Stimulated activated CD4-positive, alpha-beta T cell treated with anti-CD3 and anti-CD28 coated beads, Interleukin-12 subunit alpha, Interleukin-12 subunit beta, amount 100 ng/mL, for 48 hours (primary cell): ENCODE results near the gene ITGAE.
A peak's percentile ranks its signal among the peaks of the same experiment; 100 is the strongest.

Experiments
- DNase-seq, 3 donors: peaks; one replicate each; pipeline ENCODE4 v3.0.0-alpha.2; 2020; ENCODE audit warnings: low read depth in 2 of 3, low spot score in 1 of 3

The ITGAE gene

DNA sequence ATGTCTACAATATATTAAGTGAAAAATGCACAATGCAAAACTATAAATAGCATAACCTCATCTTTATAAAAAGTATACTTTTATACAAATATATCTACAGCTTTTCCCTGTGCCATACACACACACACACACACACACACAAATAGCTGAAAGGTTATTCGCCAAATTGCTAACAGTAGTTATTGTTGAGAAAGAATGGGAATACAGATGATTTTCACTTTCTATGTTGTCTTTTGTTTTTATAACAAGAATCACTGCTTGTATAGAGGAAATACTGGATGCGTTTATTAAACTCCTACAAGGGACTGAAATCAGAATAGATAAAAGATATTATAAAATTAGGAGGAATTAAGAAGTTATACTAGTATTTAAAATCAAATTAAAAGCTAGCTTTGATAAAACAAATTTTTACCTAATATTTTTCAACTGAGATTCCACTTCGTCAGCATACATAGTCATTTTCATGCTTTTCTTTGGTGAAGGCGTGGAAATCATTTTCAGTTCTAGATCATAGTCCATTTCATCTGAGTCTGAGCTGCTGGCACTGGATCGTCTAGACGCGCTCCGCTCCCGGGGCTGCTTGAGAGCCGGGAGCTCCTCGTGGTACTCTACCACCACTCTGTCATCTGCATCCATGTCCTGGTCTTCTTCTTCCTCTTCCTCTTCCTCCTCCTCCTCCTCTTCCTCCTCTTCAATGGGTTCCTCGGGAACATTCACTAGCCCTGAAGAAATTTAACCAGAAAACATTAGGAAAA, 17.0 kb upstream of the ITGAE start:
- no peak for DNase-seq

DNA sequence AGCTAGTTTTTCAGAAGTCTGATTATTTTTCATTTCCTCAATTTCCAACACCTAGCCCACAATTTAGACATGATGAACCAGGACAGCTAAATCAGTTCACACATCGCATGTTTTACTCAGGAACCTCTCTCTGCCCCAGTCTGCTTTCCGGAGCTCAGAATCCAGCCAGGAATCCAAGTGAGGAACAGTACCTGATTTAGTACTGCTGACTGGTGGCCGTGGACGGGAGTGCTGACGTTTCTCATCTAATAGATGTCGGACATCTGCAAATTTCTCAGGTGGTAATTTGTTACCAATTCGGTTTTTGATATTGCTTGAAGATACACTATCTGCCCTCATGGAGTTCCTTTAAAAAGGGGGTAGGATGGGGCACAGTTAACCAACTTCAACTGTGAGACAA, 14.9 kb upstream of the ITGAE start:
- DNase-seq: no peak

DNA sequence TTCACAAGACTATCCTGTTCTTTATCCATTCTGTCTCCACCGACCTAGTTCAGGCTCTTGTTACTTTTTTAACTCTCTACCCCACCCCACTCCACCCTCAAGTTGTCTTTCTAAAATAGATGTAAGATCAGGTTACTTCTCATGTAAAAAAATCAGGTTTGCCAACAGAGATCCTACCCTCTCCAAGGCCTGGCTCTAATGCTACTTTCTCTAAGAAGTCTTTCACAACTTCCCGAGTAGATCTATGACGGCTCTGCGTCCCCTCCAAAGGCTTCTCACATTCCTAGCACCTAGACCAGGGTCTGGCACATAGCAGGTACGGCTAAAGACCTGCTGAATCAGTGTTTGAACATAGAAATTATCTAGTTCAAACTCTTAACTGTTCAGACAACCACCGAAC, 14.1 kb upstream of the ITGAE start:
- DNase-seq: no peak

DNA sequence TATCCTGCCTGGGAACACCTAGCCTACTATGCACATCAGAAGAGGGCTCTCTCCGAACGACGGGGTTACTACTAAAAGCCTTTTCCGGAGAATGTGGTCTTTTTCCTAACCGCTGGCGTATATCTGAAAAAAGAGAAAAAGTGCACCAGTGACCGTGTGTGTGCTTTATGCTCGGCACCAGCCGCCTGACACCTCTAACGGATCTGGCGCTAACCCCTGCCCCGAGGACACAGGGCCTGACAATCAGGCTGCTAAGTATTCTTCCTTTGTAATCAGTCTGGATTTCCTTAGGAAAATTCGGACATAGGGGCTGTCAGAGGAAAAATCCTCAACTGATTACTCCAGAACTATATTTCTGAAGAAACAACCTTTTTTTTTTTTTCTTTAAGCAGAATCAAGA, 13.4 kb upstream of the ITGAE start:
- DNase-seq: no peak

DNA sequence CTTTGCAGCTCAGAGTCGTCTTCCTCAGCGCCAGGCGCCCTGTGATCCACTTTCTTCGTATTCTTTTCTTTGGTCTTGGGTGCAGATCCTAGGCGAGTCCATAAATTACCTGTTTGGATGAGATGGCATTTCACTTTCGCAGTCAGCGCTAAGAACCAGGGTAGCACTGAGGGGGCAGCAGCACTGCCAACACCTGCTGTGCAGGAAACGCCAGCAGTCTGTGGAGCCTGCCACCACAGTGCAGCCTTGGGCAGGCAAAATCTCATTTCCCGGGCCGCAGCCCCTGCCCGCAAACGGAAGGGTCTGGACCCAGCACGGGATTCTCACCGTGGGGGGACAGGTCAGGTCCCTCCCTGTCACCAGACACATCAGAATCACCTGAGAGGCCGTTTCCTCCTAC, 12.2 kb upstream of the ITGAE start:
- no peak for DNase-seq

DNA sequence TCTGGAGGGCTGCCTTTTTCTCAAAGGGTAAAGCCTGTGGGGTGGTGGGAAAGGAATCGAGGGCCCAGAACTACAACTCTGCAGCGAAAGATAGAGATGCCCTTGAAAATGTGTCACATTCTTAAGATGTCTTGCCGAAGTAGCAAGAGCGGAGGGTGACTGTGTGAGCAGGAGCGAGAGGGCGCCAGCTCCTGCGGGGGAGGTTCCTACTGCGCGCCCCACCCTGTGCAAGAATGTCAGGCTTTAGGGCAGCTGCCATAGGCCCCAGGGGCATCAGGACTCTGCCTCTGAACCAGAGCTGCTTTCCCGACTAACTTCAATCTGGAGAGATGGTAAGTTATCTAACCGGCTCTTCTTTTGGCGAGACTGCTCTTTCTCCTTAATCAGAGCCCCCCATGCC, 11.8 kb upstream of the ITGAE start:
- DNase-seq: no peak

DNA sequence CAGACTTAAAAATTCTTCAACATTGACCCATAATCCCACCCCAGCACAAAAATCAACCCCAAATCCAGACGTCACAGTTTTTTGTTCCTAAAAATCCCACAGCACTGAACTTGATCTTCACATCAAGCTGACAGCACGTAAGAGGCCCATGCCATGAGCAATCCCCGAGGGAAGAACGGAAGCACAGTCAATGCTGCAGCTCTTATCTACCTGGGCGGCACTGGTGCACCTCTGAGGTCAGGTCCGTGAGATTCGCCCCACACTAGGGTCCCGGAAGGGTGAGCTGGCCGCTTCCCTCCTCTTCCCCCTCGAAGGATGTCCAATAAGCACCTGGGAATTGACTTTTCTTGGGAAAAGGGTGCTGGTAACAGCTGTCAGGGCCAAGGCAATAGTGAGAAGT, 11.3 kb upstream of the ITGAE start:
- no peak for DNase-seq

DNA sequence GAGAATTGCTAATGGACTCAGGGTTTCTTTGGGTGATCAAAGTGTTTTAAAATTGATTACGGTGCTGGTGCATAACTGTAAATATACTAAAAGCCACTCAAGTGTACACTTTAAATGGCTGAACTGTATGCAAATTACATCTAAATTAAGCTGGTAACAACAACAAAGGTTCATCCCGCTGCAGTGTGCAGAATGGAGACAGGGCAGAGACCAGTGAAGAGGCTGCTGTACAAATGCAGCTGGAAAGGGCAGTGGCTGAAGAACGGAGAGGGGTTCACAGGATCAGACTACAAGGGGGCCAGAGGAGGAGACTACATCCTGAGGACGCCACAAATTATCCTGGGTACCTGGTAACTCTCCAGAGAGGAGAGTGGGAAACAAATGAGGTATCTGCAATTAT, 9.0 kb upstream of the ITGAE start:
- no peak for DNase-seq

DNA sequence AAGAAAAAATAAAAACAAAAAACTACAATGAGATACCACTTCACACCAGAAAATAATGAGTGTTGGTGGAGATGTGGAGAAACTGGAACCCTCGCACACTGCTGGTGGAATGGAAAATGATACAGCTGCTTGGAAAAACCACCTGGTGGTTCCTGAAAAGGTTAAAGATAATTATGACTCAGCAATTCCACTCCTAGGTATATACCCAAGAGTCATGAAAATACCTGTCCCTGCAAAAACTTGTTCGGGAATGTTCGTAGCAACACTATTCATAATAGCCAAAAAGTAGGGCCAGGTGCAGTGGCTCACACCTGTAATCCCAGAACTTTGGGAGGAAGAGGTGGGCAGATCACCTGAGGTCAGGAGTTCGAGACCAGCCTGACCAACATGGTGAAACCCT, 8.1 kb upstream of the ITGAE start:
- no peak for DNase-seq

DNA sequence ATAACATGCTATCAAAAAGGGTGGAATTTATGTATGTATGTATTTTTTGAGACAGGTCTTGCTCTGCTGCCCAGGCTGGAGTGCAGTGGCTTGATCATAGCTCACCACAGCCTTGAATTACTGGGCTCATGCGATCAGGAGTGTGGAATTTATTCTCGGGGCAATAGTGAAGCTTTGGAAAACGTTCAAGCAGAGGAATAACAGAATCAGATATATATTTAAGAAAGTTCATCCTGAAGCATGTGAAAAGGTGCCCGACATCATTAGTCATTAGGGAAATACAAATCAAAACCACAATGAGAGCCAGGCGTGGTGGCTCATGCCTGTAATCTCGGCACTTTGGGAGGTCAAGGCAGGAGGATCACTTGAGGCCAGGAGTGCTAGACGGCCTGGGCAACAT, 7.7 kb upstream of the ITGAE start:
- DNase-seq: no peak

DNA sequence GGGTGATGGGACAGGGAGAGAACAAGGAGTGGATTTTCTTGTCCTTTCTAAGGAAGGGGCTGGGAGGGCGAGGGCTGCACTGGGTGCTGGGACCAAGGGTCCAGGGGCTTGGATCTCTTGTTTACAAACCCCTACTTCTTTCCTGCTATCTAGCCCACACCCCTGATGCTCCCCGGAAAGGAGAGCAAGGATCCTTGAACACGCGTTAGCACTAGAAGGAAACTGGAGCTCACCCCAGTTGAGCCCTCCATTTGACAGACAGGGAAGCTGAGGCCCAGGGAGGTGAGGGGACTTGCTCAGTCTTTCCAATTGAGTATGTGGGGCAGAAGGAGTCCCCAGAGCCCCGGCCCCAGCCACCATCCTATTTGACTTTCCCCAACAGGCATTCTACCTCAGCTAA, 4.6 kb upstream of the ITGAE start:
- no peak for DNase-seq

DNA sequence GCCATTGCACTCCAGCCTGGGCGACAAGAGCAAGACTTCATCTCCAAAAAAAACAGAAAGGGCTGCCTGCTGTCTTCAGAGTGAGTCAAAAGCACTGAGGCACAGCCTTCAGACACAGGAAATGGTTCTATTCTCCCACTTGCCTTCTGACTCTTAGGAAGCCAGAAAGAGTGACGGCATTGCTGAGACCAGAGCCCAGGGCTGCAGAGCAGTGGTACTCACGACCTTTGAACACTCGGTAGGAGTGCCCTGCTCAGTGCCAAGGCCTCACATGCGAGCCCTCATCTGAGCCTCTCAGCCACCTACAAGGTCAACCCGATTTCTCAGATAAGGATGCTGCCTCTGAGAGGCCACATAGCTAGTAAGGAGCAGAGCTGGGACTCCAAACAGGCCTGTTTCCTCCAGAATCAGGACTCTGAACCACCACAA, 3.5 kb upstream of the ITGAE start:
- peak in 1 of 3 donors; percentile 20 for DNase-seq

DNA sequence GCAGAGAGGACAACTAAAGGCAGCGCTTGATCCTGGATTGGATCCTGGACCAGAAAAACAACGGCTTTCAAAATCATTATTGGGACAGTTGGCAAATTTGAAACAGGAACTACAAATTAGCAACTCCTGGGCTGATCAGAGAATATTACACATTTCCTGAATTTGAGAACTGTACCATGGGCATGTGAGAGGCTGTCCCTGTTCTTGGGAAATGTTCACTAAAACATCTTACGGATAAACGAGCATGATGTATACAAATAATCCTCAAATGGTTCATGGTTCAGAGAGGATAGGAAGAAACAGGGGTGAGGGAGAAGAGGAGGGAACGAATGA, 2.3 kb upstream of the ITGAE start:
- DNase-seq: no peak

DNA sequence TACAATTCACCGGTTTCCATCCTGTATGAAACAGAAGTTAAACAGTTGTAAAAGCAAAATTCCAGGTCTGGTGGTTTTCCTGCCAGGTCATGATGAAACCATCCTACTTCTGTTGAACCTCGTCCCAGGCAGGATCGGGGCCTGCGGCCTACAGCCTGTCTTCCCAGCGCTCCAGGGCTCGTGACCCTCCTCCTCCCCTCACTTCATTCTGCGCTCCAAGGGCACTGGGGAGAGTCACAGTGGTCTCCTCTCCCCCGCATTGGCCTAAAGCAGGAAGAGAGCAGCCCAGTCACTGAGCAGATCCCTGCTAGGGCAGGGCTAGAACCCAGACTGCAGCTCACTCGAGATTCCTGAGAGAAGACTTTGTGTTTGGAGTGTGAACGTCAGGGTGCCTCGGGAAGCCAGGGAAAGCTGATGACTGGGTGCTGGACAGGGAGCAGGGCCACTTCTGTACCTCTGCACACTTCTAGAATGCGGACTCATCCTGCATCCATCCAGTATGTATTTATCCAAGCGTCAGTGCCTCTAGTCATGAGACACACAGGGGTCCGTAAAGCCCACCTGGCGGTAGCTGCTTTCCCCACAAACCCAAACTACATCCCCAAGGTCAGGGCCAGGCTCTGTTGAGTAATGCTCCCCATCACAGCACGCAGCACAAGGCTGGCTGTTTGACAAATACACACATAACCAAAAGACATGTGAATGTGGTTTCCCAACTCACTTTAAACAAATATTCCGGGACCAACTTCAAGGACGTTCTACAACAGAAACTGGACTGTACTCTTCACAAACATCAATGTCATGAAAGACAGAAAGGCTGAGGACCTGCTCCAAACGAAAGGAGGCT, 1.7 kb upstream of the ITGAE start:
- DNase-seq: no peak

DNA sequence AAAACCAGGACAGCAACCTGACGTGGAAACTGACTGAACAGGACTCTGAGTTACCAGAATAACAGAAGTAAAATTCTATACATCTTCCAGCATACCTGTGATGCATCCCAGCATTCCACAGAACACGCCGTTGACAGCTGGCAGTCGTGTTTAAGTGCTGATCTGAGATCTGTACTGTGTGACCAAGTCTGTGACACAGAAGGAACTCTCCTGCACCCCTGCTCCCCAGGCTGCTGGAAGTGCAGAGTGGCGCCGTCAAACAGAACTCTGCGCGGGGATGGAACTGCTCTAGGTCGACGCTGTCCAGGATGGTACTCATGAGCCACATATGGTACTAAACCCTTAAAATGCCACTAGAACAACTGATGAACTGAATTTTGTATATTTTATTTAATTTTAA, 804 bp upstream of the ITGAE start:
- no peak for DNase-seq

DNA sequence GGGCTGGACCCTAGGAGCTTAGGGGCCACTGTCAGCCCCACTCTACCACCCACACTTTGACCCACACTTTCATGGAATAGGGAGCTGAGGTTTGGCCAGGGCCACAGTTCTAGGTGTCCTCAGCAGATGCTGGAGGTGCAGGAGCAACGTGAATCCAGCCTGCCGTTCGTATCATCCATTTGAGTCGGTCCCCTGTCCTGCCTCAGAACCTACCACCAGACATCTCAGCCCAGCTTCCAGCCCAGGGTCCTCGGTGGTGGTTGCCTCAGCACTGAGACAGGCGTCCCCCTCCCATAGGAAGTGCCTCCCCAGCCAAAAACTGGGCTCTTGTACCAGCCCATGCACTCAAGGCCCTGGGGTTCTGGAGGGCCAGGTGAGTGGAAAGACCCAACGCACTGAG, 359 bp upstream of the ITGAE start:
- no peak for DNase-seq

DNA sequence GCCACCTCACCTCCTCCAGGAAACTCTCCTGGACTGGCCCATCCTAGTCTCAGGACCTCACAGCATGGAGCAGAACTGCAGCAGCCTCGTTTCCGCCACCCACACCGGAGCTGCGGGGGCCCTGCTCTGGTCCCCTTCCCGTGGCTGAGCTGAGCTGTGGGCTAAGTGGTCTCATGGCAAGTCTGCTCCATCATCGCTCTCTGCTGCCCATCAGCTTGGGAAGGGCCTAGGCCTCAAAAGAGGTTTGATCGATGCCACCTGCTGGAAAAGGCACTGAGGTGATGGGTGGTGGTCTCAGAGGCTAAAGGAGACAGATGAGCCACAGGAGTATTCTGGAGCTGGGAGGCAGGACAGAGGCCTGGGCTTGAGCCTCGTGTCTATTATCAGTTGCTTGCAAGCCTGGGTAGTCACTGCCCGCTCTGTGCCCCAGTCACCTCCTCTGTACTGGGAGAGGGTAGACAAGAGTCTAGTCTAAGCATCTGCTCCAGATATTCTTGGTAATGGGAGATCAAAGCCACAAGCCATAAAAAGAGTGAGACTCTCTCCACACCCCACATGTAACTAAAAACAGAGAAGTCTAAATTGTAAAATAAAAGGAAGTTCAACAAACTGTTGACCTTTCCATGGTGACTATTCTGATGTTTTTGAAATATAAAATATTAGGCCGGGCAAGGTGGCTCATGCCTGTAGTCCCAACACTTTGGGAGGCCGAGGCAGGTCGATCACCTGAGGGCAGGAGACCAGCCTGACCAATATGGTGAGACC, 1.6 kb downstream of the ITGAE start:
- no peak for DNase-seq

DNA sequence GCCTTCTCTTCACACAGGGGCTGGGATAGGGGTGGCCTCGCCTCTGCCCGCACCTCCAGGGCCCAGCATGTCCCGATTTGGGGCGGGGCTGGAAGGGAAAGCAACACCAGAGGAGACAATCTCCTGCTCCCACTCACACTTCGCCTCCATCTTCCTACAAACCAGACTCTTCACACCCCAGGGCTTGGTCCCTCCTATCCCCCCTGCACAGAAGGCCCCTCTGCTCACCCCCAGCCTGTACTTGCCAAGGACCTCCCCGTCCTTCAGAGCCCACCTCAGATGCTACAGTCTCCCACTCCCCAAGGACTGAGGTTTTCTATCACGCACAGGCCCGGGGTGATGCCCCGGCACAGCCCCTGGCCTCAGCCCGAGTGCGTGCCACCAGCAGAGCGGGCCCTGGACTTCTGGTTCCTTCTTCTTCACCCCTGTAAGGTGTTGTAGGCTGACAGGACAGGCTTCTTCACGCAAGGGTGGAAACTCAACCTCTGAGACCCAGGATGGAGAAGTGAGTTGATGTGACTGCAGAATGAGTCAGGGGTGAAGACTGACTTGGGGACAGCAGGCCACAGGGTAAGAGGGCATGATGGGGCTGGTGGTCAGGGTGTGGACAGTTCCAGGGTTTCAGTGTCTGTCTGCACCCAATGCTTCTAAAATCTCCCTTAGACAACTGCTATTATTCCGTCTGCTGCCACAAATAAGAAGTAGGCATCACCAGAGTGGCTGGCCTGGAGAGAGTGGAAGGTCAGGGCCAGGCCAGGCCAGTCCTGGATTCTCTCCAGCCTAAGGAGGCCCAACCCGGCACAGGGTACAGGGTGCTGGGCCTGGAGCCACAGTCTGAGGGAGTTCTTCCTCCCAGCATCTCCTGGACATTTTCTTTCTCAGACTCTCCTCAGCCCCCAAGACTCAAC, 2.5 kb downstream of the ITGAE start:
- no peak for DNase-seq

DNA sequence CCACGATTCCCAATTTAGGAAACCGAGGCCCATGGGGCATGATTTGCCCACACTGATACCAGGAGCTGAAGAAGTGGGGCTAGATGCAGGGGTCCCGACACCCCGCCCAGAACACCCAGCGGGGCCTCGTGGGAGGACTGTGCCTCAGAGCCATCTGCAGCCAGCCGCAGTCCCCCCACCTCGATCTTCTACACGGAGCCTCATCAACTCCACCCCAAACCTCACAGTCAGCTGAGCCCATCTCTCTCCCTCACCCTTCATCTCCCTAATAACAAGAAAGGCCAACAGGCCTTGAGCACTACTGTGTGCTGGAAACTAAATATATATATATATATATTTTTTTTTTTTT, 4.2 kb downstream of the ITGAE start:
- DNase-seq: no peak

DNA sequence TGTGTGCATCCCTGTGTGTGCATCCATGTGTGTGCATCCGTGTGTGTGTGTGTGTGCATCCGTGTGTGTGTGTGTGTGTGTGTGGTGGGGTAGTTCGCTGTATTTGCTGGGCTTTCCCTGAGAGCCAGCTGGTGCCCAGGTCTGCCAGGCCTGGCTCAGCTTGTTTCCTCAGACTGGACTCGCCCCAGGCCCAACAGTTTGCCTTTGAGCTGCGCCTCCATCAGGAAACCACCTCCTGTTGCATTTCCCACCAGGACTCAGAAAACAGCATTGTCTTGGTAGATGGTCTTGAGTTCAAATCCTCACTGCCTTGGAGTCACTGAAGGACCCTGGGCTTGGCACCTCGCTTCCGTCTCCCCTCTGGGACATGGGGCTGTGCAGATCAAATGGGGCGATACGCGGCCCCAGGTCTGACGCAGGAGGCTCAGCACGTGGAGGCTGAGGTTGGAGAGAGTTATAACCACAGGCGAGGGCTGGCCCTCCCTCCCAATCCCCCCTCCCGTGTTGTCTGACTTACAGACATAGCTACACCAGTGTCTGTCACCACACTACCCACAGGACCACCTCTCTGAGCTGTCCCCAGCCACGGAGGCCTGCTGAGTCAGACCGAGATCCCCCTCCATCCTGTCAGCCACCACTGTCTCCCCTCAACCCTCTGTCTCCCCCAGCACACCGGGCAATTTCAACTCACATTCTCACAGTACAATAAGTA, 4.7 kb downstream of the ITGAE start:
- DNase-seq: peak; percentile 48 to 59 (median 53)
